HUES64 (cell line): ENCODE results near the gene PTPRA.
A peak's percentile ranks its signal among the peaks of the same experiment; 100 is the strongest.
"Not testable (repeated sequence)": the region's sequence is repeated elsewhere in the genome, so short reads cannot be mapped to it uniquely, and the experiment has no call there.

ENCODE experiments used
- H3K27ac ChIP-seq: 2 replicates; pipeline ENCODE4 v1.7.0; 2013; ENCODE audit warnings: low read depth, low read length, inconsistent platforms
- H3K27me3 ChIP-seq: 2 replicates; pipeline ENCODE4 v1.6.1; 2013; ENCODE audit warnings: mild to moderate bottlenecking, low read length; ENCODE audit not compliant: insufficient read depth
- H3K36me3 ChIP-seq: 2 replicates; pipeline ENCODE4 v1.6.1; 2013; ENCODE audit warnings: mild to moderate bottlenecking, low read length; ENCODE audit not compliant: insufficient read depth
- H3K4me1 ChIP-seq: 2 replicates; pipeline ENCODE4 v1.6.1; 2013; ENCODE audit warnings: mild to moderate bottlenecking, low read length, moderate library complexity; ENCODE audit not compliant: insufficient read depth
- H3K4me3 ChIP-seq: 2 replicates; pipeline ENCODE4 v1.5.1; 2013; ENCODE audit warnings: mild to moderate bottlenecking, low read length, moderate library complexity
- H3K9ac ChIP-seq: 2 replicates; pipeline ENCODE4 v1.6.1; 2013; ENCODE audit warnings: mild to moderate bottlenecking, low read depth, low read length
- H3K9me3 ChIP-seq: 2 replicates; pipeline ENCODE4 v1.6.1; 2013; ENCODE audit warnings: low read depth, low read length; ENCODE audit not compliant: insufficient read depth
- WGBS: fragments of 150-250, 120-280 bp; methylation state at CpG from one replicate; pipeline ENCODE4 v1.1.7; 2013; ENCODE audit warnings: missing lambda C conversion rate; 5-methylcytosine and 5-hydroxymethylcytosine counted together

Gene PTPRA

DNA sequence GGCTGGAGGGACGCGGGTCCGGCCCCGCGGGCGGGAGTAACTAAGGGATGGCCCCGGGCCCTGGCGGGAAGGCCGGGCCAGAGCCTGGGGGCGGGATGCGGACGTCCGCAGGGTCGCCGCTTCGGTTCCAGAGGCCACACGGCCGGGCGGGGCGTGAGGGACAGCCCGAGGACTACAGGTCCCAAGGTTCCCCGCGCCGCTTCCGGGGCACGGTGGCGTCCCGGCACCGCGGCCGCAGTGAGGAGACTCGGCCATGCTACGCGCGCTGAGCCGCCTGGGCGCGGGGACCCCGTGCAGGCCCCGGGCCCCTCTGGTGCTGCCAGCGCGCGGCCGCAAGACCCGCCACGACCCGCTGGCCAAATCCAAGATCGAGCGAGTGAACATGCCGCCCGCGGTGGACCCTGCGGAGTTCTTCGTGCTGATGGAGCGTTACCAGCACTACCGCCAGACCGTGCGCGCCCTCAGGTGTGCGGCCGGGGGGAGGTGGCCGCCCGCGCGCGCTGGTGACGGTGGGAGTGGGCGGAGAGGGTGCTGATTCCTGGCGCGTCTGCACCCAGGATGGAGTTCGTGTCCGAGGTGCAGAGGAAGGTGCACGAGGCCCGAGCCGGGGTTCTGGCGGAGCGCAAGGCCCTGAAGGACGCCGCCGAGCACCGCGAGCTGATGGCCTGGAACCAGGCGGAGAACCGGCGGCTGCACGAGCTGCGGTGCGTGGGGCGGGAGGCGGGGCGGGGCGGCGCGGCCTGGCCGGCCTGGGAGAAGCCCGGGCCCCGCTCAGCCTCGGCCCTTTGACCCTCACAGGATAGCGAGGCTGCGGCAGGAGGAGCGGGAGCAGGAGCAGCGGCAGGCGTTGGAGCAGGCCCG lies 172.8 kb downstream of the PTPRA start, which contains the start of gene MRPS26:
Gene MRPS26 (plus strand): TSS at position 237 of the 861 bp plus-strand sequence. CDS start 17 bp downstream, at position 254.
- Histone ChIP-seq H3K9me3 (no peaks in the 10 kb centered on the region), H3K4me3 (peak within 1 kb of the TSS; percentile 94), H3K36me3 (peaks cover 29% of the 10 kb centered on the region), H3K4me1 (peaks cover 15% of the 10 kb centered on the region), H3K9ac (peak within 1 kb of the TSS; percentile 92), H3K27me3 (no peaks in the 10 kb centered on the region), H3K27ac (peak within 1 kb of the TSS; percentile 69)
- under 1% methylated on average over 104 of the region's 104 CpGs for WGBS

DNA sequence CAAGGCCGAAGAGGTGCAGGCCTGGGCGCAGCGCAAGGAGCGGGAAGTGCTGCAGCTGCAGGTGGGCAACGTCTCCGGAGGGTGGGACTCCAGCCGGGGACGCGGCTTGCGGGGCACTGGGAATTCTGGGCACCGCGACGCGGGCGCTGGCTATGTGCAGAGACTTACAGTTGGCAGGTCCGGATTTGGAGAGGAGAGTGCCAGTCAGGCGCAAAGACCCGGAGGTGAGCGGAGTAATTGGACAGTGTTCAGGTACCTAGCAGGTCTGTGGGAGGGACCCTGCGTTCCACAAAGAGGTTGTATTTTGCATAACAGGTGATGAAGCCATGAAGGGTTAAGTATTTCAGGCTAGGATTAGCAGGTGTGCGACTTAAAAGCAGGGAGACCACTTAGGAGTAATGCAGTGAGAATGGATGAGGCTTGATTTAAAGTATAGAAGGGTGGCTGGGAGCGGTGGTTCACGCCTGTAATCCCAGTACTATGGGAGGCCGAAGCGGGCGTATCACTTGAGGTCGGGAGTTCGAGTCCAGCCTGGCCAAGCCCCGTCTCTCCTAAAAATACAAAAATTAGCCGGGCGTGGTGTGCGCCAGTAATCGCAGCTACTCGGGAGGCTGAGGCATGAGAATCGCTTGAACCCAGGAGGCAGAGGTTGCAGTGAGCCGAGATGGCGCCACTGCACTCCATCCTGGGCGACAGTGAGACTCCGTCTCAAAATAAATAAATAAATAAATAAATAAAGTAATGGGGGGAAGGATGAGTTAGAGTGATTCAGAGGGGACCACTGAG lies 173.6 kb downstream of the PTPRA start:
- Histone ChIP-seq H3K9ac (peak overlapping the region; percentile 92), H3K9me3 (no peaks in the 10 kb centered on the region), H3K27me3 (no peaks in the 10 kb centered on the region), H3K27ac (peak overlapping the region; percentile 20; the same call in 1 of the 2 replicates), H3K36me3 (peaks cover 29% of the 10 kb centered on the region), H3K4me3 (peak overlapping the region; percentile 94), H3K4me1 (peaks cover 9% of the 10 kb centered on the region)
- 40% methylated on average over 37 of the region's 39 CpGs for WGBS

DNA sequence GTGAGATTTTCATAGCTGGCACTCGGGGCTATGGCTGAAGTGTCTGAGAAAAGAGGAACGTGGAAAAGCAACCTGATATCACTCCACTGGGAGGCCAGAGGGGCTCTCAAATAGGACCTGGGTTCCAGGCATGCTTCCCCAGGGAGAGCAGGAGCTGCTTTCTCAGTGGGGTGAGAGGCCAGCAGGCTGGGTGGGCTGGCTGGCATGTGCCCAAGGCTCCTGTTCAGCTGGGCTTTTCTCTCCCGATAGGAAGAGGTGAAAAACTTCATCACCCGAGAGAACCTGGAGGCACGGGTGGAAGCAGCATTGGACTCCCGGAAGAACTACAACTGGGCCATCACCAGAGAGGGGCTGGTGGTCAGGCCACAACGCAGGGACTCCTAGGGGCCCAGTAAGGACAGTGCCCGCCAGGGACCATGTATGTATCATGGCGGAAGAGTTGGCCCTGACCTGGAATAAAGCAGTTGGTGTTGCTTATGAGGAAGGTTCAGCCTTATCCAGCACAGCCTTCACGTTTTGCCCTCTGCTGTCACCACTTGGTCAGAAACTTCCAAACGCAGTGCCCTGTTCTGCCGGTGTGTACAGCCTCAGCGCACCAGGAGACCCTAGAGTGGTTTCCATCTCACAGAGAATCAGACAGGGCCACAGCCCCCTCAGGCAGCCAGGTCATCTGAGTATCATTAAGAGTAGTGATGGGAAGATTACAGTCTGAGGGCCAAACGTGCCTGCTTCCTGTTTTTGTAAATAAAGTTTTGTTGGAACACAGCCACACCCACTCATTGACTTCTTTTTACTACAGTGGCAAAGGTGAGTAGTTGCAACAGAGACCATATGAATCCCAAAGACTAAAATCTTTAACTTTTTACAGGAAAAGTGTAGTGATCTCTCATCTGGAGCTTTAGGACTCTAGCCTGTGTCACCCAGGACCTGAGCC lies 174.5 kb downstream of the PTPRA start:
- Histone ChIP-seq H3K27me3 (no peaks in the 10 kb centered on the region), H3K36me3 (peaks cover 29% of the 10 kb centered on the region), H3K4me3 (0 out of 2 replicates have a peak overlapping the region, but pooled peaks have one; percentile 94), H3K9me3 (no peaks in the 10 kb centered on the region), H3K9ac (no peak overlapping the region), H3K4me1 (peaks cover 3% of the 10 kb centered on the region), H3K27ac (no peak overlapping the region)
- 96% methylated on average over 14 of the region's 14 CpGs for WGBS

GRCh38 chr20:3051385-3052019 lies 178.2 kb downstream of the PTPRA start:
- WGBS: 86% methylated on average over 6 of the region's 7 CpGs
- no peak overlapping the region for H3K4me3 ChIP-seq
- no peak overlapping the region for H3K27ac ChIP-seq
- H3K27me3 ChIP-seq: no peaks in the 10 kb centered on the region
- H3K9me3 ChIP-seq: no peaks in the 10 kb centered on the region
- no peak overlapping the region for H3K9ac ChIP-seq
- no peaks in the 10 kb centered on the region for H3K4me1 ChIP-seq
- H3K36me3 ChIP-seq: peaks cover 29% of the 10 kb centered on the region

GRCh38 chr20:3059489-3059888 lies 186.2 kb downstream of the PTPRA start:
- WGBS: 91% methylated on average over 3 of the region's 3 CpGs

DNA sequence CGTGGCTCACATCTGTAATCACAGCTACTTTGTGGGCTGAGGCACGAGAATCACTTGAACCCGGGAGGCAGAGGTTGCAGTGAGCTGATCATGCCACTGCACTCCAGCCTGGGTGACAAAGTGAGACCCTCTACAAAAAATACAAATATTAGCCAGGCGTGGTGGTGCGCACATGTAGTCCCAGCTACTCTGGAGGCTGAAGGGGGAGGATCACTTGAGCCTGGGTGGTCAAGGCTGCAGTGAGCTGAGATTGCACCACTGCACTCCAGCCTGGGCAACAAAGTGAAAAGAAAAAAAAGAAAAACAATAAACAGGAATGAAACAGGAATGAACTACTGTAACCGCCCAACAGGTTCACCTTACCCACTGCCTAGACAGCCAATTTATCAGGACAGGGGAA lies 190.8 kb downstream of the PTPRA start:
- not testable (repeated sequence) for H3K4me1 ChIP-seq, H3K27ac ChIP-seq, H3K4me3 ChIP-seq, H3K9ac ChIP-seq, H3K36me3 ChIP-seq, H3K27me3 ChIP-seq, H3K9me3 ChIP-seq
- WGBS: 84% methylated on average over 6 of the region's 6 CpGs

More at GRCh38 chr20:3059489-3059888, 186.2 kb downstream of the PTPRA start:
- Histone ChIP-seq H3K4me3 (no peak overlapping the region), H3K27ac (no peak overlapping the region), H3K4me1 (no peaks in the 10 kb centered on the region), H3K27me3 (no peaks in the 10 kb centered on the region), H3K9me3 (no peaks in the 10 kb centered on the region), H3K36me3 (no peaks in the 10 kb centered on the region), H3K9ac (no peak overlapping the region)

DNA sequence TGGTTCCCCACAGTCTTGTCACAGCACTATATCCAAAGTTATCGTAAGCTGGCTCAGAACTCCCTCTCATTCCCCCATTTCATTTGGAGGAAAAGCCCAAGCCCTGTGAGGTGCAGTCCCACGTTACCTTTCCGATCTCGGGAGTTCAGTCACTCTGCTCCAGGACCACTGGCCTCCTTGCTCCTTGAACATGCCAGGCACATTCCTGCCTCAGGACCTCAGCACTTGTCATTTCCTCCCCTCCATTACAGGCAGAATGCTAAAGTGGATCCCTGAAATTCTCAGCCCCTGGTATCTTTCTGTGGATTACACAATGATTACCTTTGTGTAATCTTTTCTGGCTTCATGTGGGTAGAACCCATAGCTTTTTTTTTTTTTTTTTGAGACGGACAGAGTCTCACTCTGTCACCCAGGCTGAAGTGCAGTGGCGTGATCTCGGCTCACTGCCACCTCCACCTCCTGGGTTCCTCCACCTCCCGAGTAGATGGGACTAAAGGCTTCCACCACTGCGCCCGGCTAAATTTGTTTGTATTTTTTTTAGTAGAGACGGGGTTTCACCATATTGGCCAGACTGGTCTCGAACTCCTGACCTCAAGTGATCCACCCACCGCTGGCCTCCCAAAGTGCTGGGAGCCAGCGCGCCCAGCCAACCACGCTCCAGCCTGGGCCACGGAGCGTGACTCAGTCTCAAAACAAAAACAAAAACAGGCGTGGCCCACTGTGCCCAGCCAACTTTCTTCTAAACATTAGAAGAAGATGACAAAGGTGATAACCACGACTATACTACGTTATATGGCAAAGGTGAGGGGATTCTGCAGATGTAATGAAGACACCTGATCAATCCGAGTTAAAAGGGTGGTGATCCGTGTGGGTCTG lies 194.1 kb downstream of the PTPRA start:
- H3K4me3 ChIP-seq: no peak overlapping the region
- no peaks in the 10 kb centered on the region for H3K4me1 ChIP-seq
- peaks cover 20% of the 10 kb centered on the region for H3K27me3 ChIP-seq
- H3K9me3 ChIP-seq: no peaks in the 10 kb centered on the region
- H3K36me3 ChIP-seq: no peaks in the 10 kb centered on the region
- 83% methylated on average over 23 of the region's 23 CpGs for WGBS
- no peak overlapping the region for H3K27ac ChIP-seq
- H3K9ac ChIP-seq: no peak overlapping the region

DNA sequence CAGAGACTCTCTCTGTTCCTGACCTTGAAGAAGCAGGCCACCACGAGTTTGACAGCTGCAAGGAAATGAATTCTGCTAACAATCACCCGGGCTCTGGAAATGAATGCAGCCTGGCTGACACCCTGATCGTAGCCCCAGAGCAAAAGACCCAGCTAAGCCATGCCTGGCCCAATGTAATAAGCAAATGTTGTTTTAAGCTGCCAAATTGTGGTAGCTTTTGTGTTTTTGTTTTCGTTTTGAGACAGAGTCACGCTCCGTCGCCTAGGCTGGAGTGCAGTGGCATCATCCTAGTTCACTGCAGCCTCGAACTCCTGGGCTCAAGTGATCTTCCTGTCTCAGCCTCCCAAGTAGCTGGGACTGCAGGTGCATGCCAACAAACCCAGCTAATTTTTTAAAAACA lies 194.8 kb downstream of the PTPRA start:
- WGBS: 87% methylated on average over 8 of the region's 8 CpGs
- H3K27me3 ChIP-seq: peaks cover 27% of the 10 kb centered on the region
- no peaks in the 10 kb centered on the region for H3K36me3 ChIP-seq
- H3K9ac ChIP-seq: no peak overlapping the region
- H3K9me3 ChIP-seq: no peaks in the 10 kb centered on the region
- H3K4me3 ChIP-seq: no peak overlapping the region
- no peak overlapping the region for H3K27ac ChIP-seq
- H3K4me1 ChIP-seq: no peaks in the 10 kb centered on the region

DNA sequence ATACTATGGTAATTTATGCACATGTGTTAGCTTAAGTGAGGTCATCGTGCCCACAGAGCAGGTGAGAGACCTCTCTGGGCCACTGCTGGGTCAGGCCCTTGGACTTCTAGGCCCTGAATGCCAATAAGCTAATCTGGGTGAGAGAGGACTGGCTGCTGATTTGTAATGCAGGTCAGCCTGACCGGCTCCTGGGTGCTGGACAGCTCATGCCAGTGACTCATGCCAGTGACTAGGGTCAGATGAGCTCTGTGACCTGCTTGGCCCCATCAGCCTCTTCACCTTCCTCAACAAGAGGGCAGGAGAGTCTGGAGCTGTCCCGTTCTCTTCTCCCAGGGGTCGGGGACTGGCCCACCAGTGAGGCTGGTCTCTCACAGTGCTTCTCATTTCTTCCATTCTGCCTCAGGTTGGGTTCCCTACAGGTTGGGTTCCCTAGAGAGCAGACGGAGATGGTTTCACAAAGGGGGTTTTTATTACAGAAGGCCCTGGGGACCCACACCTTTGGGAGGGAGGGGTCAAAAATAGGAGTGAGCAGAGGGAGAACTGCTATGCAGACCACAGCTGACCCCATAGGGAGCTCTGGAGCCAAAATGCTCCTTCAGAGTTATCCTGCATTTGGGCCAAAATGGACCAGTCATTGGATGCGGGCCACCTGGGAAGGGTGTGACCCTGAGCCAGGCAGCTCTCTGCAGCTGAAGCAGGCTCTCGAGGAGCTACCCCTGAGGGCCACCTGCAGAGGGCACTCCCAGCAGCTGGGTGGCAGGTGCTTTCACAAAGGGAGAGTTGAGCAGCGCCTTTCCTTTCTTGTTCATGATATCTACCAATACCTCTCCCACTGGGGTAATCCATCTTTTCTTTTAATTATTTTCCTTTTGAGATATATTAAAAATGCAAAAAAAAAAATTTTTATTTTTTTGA lies 196.0 kb downstream of the PTPRA start:
- Histone ChIP-seq H3K27ac (no peak overlapping the region), H3K36me3 (no peaks in the 10 kb centered on the region)

More for the DNA sequence above, 196.0 kb downstream of the PTPRA start:
- Histone ChIP-seq H3K27me3 (peaks cover 35% of the 10 kb centered on the region), H3K9ac (no peak overlapping the region), H3K4me3 (no peak overlapping the region), H3K4me1 (no peaks in the 10 kb centered on the region), H3K9me3 (peaks cover under 1% of the 10 kb centered on the region; the same call in 1 of the 2 replicates)
- WGBS: 81% methylated on average over 8 of the region's 8 CpGs
